Measurements from ENCODE around the gene ETS1.

Gene ETS1

GRCh38 chr11:128471138-128471661 lies 116.2 kb downstream of the ETS1 start (continued):
- TF ChIP-seq ZNF138 (tag by site-specific recombination; IDR thresholded peaks at IDR 0.05; ENCODE audit: borderline replicate concordance) (no peak), ZNF510 (tag by site-specific recombination; IDR thresholded peaks at IDR 0.05; ENCODE audit: insufficient replicate concordance) (no peak), ZNF670 (tag by site-specific recombination; IDR thresholded peaks at IDR 0.05; ENCODE audit: low read depth) (no peak), ZNF747 (tag by site-specific recombination; IDR thresholded peaks at IDR 0.05) (no peak), HOXA7 (CRISPR knock-in tag; IDR thresholded peaks at IDR 0.05; ENCODE audit: borderline replicate concordance) (no peak), REPIN1 (tag by site-specific recombination; IDR thresholded peaks at IDR 0.05; ENCODE audit: low read depth) (no peak), ZNF704 (tag by site-specific recombination; IDR thresholded peaks at IDR 0.05) (no peak), ZNF140 (tag by site-specific recombination; IDR thresholded peaks at IDR 0.05) (no peak), YY1 (tag by site-specific recombination; IDR thresholded peaks at IDR 0.05) (no peak), ZNF114 (tag by site-specific recombination; IDR thresholded peaks at IDR 0.05) (no peak)

- no peak for TF ChIP-seq MEIS1 (CRISPR knock-in tag; IDR thresholded peaks at IDR 0.05; ENCODE audit: borderline replicate concordance)
- TF ChIP-seq ZNF449 (tag by site-specific recombination; IDR thresholded peaks at IDR 0.05) = no peak
- Histone ChIP-seq H3K4me3 (ENCODE audit: low read depth, low read length) (no peak overlapping the region), H3K4me1 (ENCODE audit: control insufficient read depth, insufficient read depth, low read length) (peaks cover 5% of the 10 kb centered on the region), H3K27ac (ENCODE audit: extremely low read depth, low read depth, low read length) (no peak overlapping the region), H3K36me3 (ENCODE audit: control insufficient read depth in 2 of 2, insufficient read depth in 1 of 2, low read length in 2 of 2) (no peaks in the 10 kb centered on the region), H3K9me3 (ENCODE audit: control insufficient read depth, insufficient read depth, low read depth, low read length) (no peaks in the 10 kb centered on the region)
- ChIA-PET POLR2A (no interaction called here), CTCF (no interaction called here)
These were observed 117.3 kb downstream of the ETS1 start for GRCh38 chr11:128470081-128470480.

- peaks cover 5% of the 10 kb centered on the region for H3K4me1 ChIP-seq (ENCODE audit: control insufficient read depth, insufficient read depth, low read length)
- no peaks in the 10 kb centered on the region for H3K9me3 ChIP-seq (ENCODE audit: control insufficient read depth, insufficient read depth, low read depth, low read length)
- CTCF ChIA-PET = interaction anchor here (1.0 to 2.0 kb wide), 2 partner anchors 86 to 297 kb away, joined by 5 read pairs; no protein-coding TSS in a partner anchor
- no peak overlapping the region for H3K4me3 ChIP-seq (ENCODE audit: low read depth, low read length)
- no peak for TF ChIP-seq ZNF76 (tag by site-specific recombination; IDR thresholded peaks at IDR 0.05; ENCODE audit: borderline replicate concordance, low read depth)
- H3K36me3 ChIP-seq (ENCODE audit: control insufficient read depth in 2 of 2, insufficient read depth in 1 of 2, low read length in 2 of 2) = no peaks in the 10 kb centered on the region
- POLR2A ChIA-PET = no interaction called here
- H3K27ac ChIP-seq (ENCODE audit: extremely low read depth, low read depth, low read length) = no peak overlapping the region
These were observed 118.1 kb downstream of the ETS1 start for GRCh38 chr11:128469220-128469619.

GRCh38 chr11:128468111-128468510 lies 119.2 kb downstream of the ETS1 start:
- Histone ChIP-seq H3K9me3 (ENCODE audit: control insufficient read depth, insufficient read depth, low read depth, low read length) (no peaks in the 10 kb centered on the region), H3K4me1 (ENCODE audit: control insufficient read depth, insufficient read depth, low read length) (peaks cover 5% of the 10 kb centered on the region), H3K4me3 (ENCODE audit: low read depth, low read length) (no peak overlapping the region), H3K27ac (ENCODE audit: extremely low read depth, low read depth, low read length) (no peak overlapping the region), H3K36me3 (ENCODE audit: control insufficient read depth in 2 of 2, insufficient read depth in 1 of 2, low read length in 2 of 2) (peaks cover 0 to under 1% of the 10 kb centered on the region in 2 experiments; a peak in 1 of 3 replicates)
- POLR2A ChIA-PET = no interaction called here
- CTCF ChIA-PET = interaction anchor here (0.7 to 2.0 kb wide), 5 partner anchors 50 to 201 kb away, joined by 3 to 5 read pairs (median 4); no protein-coding TSS in a partner anchor
- TF ChIP-seq ZNF510 (tag by site-specific recombination; IDR thresholded peaks at IDR 0.05; ENCODE audit: insufficient replicate concordance) (no peak), BCL6B (tag by site-specific recombination; IDR thresholded peaks at IDR 0.05) (no peak), ZNF280D (tag by site-specific recombination; IDR thresholded peaks at IDR 0.05) (no peak), GLIS1 (tag by site-specific recombination; IDR thresholded peaks at IDR 0.05) (no peak), BCL11B (tag by site-specific recombination; IDR thresholded peaks at IDR 0.05; ENCODE audit: low read depth) (no peak), EGR2 (tag by site-specific recombination; IDR thresholded peaks at IDR 0.05; ENCODE audit: low read depth) (no peak), ZNF366 (tag by site-specific recombination; conservative IDR thresholded peaks at IDR 0.05) (no peak), ZNF174 (tag by site-specific recombination; IDR thresholded peaks at IDR 0.05) (no peak), HOXA7 (CRISPR knock-in tag; IDR thresholded peaks at IDR 0.05; ENCODE audit: borderline replicate concordance) (no peak), KLF7 (tag by site-specific recombination; IDR thresholded peaks at IDR 0.05; ENCODE audit: borderline replicate concordance) (no peak), KLF8 (tag by site-specific recombination; IDR thresholded peaks at IDR 0.05) (no peak)

Measured in HEK293 (cell line).